Activated CD4-positive, alpha-beta T cell treated with anti-CD3 and anti-CD28 coated beads, Interleukin-10, Interleukin-2, amounts not matched to agents 100 ng/mL and 50 ng/mL, durations not matched to agents 16 hours and 8 hours (primary cell): ENCODE data around the gene RRN3.
"Not testable (repeated sequence)": the region's sequence is repeated elsewhere in the genome, so short reads cannot be mapped to it uniquely, and the experiment has no call there.

Experiments used
- DNase-seq: peaks from one replicate; pipeline ENCODE4 v3.0.0-alpha.2; 2020

RRN3 gene

DNA sequence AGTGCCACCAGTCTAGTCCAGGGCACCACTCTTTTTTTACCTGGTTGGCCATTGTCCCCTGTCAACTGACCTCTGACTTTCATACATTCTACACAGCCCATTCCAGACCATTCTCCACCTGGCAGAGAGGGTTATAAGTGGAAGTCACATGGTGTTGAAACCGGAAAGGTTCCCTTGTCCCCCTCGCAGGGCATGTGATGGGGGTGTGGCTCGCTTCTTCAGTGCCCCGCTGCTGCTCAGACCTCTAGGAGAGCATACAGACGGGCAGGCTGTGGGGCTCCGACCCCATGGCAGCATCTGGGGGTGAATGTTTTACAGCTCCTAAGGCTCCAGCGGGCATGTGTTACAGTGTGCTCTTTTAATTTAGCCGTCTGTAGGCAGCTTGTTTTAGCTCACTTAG is 67.0 kb downstream of the RRN3 start:
- DNase-seq: not testable (repeated sequence)

DNA sequence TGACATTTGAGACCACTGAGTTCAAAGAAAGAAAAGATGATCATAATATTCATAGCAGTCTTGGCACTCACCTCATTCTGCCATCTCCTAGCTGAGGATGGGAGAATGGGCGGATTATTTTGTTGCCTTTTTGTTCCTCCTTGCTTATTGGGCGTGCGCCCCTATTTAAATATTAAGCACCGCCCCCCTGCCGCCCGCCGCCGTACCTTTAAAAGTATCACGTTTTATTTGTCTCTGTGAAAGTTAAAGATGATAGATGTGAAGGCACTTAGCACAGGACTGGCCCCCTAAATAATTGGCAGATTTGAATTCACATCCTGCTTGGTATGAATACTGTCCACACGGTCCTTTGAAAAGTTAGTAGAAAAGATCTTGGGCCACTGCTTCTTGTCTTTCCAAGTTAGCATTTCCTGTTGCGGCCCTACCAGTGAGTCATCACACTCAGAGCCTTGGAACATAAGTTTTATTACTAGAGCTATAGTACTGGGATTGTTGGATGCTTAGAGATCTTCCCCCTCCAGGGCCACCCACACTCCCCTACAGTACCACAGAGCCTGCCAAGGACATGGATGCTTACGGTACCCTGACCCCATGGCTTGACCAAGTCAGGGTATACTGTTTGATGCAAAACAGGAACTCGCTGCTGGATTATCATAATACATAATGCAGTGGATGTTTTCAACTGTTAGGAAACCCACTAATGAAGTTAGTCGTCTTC is 68.7 kb downstream of the RRN3 start:
- DNase-seq: not testable (repeated sequence)

DNA sequence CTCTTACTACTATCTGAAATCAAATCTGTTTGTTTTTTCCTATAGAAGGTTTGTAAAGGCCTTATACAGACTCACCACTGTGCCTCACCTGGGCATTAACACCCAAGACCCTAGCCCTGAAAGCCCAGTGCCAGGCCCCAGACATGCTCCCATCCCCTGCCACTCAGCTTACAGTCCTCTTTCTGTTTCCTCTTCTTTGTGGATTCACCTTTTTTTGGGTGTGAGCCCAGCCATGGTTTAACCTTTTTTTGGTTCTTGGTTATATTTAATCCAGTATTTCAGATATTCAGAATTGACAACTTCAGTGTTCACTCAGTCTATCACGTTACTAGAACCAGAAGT is 69.2 kb downstream of the RRN3 start:
- not testable (repeated sequence) for DNase-seq

DNA sequence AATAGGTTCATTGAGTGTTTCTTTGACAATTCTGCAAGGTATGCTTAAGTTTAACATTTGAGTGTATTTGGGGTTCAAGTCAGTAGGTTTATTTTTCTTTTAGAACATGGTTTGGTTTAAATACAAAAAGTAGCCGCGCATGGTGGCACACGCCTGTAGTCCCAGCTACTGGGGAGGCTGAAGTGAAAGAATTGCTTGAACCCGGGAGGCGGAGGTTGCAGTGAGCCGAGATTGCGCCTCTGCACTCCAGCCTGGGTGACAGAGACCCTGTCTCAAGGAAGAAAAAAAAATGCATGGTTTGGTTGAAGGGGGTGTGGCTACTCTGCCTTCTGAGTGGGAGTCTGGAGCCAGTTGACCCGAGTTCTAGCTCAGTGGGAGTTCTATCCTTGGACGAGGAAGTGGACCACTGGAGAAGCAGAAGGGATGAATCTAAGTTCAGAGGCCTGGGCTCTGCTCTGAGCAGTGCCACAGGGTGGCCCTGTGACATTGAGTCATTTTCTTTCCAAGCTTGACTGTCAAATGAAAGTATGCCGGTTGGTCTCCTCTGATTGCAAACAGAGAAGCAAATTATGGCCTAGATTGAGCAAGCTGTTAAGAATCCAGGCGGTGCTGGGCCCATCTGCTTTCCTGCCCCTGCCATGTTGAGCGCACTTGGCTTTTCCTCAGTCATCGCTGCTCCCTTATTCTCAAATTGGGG is 70.5 kb downstream of the RRN3 start:
- DNase-seq: not testable (repeated sequence)

DNA sequence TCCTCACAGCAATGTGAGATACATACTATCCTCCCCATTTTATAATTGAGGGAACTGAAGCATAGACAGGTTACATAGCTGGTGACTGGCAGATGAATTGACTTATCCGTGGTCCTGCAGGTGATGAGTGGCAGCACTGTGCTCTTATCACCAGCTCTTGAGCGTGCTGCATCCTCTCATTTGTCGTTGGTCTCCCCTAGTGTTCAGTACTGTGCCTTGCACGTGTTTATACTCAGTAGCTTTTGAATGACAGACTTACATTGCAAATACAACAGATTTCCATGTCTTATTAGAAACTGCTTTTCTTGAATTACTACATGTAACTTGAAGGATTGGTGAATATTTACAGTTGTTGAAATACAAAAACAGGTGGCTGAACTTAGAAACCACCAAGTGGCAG is 71.9 kb downstream of the RRN3 start:
- peak; percentile 65 for DNase-seq

DNA sequence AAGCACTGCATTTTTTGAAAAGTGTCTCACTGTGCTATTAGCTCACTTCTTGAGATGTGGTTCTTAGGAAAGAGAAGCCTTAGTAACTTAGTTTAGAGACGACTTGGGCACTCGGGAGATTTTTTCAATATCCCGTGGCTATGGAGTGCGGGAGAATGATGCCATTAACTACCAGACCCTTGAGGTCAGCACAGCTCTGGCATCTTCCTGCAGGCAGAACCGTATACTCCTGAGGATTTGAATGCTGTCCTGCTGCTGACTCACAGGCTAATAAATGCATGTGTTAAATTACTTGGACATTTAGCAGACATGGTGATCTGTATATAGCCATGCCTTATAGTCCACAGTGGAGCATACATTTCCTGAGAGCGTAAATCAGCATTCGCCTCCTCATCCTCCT is 72.6 kb downstream of the RRN3 start:
- DNase-seq: not testable (repeated sequence)

DNA sequence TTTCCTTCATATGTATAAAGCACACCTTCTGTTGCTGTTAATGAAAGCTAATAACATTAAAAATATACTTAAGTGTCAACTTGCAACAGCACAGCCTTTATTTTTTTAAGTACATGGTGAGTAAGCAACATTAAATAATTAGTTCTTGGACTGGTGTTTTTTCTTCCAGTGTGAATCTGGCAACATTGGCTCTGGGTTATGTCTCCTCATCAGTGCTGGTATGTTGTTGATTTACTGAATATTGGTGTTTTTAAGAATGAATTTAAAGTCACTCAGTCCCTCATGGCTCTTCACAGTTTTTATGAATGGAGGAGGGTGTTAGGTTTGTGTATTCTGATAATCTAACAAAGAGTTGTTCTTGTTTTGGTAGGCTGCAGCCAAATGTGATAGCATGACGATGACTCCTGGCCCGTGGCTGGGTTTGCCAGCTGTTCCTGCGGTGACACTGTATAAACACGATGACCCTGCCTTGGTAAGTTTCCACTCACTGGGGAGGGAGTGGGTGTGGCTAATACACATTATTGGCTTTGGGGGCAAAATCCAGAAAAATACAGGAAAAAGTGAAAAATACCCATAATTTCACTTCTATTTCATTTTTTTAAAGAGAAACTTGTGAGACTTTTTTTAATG is 77.0 kb downstream of the RRN3 start:
- DNase-seq: not testable (repeated sequence)

DNA sequence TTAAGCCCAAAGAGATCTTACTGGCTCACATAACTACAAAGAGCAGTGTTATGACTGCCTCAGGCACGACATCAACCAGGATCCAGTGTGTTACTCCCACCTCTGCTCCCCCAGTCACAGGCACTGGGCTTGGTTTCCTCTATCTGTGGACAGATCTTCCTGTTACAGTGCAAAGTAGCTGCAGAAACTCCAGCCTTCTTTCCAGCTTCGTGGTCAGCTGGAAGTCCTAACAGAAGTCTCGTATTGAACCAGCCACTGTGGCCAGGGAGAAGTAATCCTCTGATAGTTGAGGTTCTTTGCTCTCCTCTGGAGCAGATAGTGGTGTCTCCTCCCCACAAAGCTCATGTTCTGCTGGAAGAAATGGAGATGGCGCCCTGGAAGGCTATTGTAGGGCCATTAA is 77.7 kb downstream of the RRN3 start:
- not testable (repeated sequence) for DNase-seq

DNA sequence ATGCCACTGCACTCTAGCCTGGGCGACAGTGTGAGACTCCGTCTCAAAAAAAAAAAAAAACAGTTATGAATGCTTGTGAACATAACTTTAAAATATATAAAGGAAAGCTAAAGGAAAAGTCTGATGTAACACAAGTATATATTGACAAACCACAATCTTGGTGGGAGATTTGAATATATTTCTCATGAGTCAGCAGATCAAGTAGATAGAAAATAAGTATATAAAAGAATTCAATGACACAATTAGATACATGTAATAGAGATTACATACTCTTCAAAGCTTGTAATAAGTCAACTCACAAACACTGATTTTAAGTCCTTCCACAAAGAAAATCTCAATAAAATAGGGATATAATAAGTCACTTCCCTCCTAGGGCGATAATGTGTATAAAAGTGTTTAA is 78.4 kb downstream of the RRN3 start:
- DNase-seq: not testable (repeated sequence)

DNA sequence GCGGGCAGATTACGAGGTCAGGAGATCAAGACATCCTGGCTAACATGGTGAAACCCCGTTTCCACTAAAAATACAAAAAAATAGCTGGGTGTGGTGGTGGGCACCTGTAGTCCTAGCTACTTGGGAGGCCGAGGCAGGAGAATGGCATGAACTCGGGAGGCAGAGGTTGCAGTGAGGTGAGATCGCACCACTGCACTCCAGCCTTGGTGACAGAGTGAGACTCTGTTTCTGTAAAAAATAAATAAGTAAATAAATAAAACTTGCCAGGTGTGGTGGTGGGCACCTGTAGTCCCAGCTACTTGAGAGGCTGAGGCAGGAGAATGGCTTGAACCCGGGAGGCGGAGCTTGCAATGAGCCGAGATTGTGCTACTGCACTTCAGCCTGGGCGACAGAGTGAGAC is 81.1 kb downstream of the RRN3 start:
- DNase-seq: not testable (repeated sequence)
